GM19043 (cell line): ENCODE measurements around the gene CFAP299.

Source experiments
- ATAC-seq: cut with Tn5 transposase; IDR thresholded peaks from one replicate; pipeline ENCODE4 v1.9.1; 2021; ENCODE audit warnings: low read depth; ENCODE audit not compliant: unreplicated experiment

Gene CFAP299

GRCh38 chr4:80897537-80898303 lies 562.2 kb downstream of the CFAP299 start:
- ATAC-seq = peak; percentile 74

- no peak for ATAC-seq
Observed at GRCh38 chr4:80900908-80901307, 565.4 kb downstream of the CFAP299 start.

- no peak for ATAC-seq
Observed at GRCh38 chr4:80903020-80903419, 567.5 kb downstream of the CFAP299 start.

GRCh38 chr4:80909938-80910337 lies 574.4 kb downstream of the CFAP299 start:
- ATAC-seq = no peak

DNA sequence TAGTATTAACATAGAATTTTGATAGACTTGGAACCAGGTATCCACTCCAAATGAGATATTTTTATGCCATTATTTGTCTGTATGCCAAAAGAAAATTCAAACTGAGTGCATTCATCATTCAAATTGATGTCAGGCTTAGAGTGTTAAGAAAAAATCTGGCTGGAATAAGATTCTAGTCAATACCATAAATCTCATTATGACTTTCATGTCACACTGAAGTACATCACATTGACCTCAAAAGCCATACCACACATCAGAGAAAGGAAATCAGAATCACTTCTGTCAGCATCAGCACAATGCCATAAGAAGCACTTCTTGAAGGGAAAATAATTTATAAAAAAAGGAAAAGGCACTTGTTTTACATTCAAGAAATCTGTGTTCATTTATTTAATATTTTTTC lies 575.9 kb downstream of the CFAP299 start:
- no peak for ATAC-seq

GRCh38 chr4:80912350-80912749 lies 576.8 kb downstream of the CFAP299 start:
- no peak for ATAC-seq

GRCh38 chr4:80913381-80913780 lies 577.9 kb downstream of the CFAP299 start:
- peak; percentile 82 for ATAC-seq

- ATAC-seq = no peak
Observed at GRCh38 chr4:80916770-80917169, 581.2 kb downstream of the CFAP299 start.

DNA sequence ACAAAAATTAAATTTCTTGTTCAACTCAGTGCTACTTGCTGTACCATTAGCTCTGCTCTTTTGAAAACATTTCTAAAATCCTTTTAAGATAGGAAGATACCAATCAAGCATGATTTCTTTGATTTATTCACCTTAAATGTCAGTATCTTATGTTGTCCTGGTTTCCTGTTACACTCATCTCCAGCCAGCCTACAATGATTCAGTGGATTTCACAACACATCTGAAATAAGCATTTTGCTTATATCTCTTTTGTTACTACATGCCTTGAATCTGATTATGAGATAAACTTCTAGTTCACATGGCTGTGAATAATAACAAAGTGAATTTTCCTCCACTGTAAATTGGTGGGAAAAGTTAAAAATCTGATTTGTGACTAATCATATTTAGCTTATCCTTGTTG lies 582.5 kb downstream of the CFAP299 start:
- no peak for ATAC-seq

DNA sequence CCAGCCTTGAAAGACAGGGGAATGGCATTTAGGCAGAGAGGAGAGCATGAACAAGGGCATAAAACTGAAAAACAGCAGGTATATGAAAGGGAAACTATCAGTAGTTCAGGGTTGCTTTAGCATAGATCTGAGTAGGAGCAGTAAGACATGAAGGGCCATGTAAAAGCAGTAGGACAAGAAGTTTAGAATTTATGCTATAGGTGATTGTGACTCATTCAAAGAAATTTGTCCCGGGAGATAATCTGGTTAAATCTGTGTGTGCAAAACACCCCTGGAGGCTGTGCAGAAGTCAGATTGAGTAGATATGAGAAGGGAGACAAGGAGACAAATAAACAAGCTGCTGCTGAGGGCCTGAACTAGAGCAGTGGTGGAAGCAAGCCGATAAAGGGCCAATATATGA lies 585.9 kb downstream of the CFAP299 start:
- no peak for ATAC-seq

GRCh38 chr4:80922941-80923340 lies 587.4 kb downstream of the CFAP299 start:
- no peak for ATAC-seq

- no peak for ATAC-seq
Observed at GRCh38 chr4:80925293-80925692, 589.8 kb downstream of the CFAP299 start.

DNA sequence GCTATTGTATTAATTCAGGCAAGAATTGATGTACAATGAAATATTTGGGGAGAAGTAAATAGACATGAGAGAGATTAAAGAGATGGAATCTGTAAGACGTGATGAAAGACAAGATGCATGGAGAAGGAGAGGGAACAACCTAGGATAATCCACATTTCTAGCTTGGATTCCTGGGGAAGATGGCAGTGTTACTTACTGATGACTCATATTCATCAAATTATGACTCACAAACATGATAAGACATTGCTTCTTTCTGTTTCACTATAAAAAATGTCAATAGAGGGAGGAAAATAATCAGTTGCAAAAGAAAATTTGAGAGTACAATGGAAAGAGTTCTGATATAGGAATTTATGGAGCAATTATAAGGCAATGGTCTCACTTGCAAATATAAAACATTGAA lies 590.9 kb downstream of the CFAP299 start:
- ATAC-seq = no peak

DNA sequence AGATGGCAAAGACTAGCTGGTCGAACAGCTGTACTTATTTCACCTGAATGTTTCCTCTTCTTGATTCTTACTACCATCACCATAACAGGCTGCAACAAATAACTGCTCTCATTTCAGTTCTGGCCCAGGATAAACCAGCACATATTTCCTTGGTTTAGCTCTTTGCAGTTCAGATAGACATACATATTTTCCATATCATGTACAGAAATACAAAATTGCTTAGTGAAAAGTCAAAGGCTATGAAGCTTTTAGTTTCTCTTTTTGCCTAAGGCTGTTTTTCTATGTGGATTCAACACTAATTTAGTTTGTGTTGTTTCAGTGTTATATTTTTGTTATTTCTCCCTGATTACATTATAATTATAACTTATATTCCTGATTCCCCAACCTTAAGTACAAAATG lies 591.4 kb downstream of the CFAP299 start:
- no peak for ATAC-seq

DNA sequence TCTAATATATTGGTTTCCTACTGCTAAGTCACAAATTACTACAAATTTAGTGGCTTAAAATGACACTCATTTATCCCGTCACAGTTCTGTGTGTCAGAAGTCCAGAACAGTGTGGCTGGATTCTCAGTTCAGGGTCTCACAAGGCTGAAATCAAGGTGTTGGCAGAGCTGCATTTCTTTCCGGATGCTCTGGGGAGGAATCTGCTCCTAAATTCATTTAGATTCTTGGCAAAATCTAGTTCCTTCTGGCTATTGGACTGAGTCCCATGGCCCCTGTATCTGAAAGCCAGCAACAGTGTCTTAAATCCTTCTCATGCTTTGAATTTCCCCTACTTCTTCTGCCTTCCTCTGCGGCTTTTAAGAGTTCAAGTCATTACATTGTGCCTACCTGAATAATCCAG lies 591.9 kb downstream of the CFAP299 start:
- no peak for ATAC-seq

GRCh38 chr4:80931631-80932081 lies 596.1 kb downstream of the CFAP299 start:
- ATAC-seq = no peak

GRCh38 chr4:80948141-80948540 lies 612.6 kb downstream of the CFAP299 start:
- ATAC-seq = no peak

DNA sequence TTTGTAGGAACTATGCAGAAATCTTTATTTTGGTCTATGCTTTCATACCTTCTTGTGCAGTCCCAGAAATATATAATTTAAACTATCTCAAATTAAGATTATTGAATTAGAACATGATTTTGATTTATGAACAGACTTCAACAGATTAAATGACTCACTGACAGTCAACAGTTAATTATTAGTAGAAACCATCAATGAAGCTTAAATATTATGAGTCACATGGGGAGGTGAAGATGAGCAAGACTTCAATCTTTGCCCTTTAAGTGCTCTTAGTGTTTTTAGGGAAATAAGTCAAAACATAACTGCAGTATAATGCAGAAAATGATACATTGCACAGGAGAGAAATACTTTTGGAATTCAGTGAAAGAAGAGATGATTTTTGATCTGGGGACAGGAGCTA lies 613.5 kb downstream of the CFAP299 start:
- ATAC-seq = no peak

GRCh38 chr4:80956421-80956820 lies 620.9 kb downstream of the CFAP299 start:
- ATAC-seq = no peak

DNA sequence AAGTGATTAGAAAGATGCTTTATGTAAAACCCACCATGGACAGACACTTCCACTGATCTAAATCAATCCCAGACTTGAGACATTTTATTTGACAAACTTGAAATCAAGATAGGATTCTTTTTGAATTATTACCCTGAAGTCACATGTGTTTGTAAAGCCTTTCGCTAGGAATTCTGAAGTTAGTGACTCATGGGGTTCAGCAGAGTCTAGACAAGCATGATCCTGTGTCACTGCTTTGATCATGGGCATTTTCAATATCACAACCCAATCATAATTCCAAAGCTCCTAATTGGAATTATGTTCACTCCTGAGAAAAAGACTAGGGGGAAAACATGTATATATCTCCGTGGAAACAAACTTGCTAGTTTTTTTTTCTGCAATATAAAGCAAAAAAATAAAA lies 627.5 kb downstream of the CFAP299 start:
- no peak for ATAC-seq

- ATAC-seq = no peak
Observed at GRCh38 chr4:80967346-80967745, 631.8 kb downstream of the CFAP299 start.

DNA sequence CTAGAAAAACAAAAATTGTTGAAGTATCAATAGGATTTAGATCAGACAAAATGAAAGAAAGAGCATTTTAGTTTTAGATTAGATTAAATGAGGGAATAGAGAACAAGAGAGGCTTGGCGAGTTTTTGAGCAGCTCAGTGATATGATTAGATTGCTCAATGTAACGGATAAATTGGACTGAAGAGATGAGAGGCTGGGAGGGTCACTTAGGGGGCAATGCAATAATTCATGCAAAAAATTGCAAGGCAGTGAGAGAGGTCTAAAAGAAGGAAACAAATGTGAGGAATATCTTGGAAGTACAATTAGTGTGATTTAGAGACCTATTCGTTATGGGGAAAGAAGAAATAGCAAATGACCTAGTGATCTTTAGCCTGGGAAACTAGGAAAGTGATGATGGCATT lies 644.7 kb downstream of the CFAP299 start:
- no peak for ATAC-seq

GRCh38 chr4:80986011-80986410 lies 650.5 kb downstream of the CFAP299 start:
- ATAC-seq = no peak
